A673 (cell line): ENCODE results near the gene UCK1.

Experiments used
- EZH2 ChIP-seq: fragments of 200-600 bp; sonication (generic); IDR thresholded peaks from 2 replicates; pipeline ENCODE4 v1.6.1; 2017; ENCODE audit warnings: borderline replicate concordance, low read depth, mild to moderate bottlenecking, mixed read lengths, antibody characterized with exemption, low read length; ENCODE audit not compliant: poor library complexity, severe bottlenecking
- TF ChIP-seq, protein P1 (sequence below): fragments of 300-800, 200-600 bp; sonication (generic); conservative IDR thresholded peaks from 2 replicates; pipeline ENCODE4 v1.5.1; 2017; ENCODE audit warnings: low read depth, mild to moderate bottlenecking, antibody characterized with exemption, low read length, moderate library complexity, mixed read lengths

- TF ChIP-seq, protein P1, sequence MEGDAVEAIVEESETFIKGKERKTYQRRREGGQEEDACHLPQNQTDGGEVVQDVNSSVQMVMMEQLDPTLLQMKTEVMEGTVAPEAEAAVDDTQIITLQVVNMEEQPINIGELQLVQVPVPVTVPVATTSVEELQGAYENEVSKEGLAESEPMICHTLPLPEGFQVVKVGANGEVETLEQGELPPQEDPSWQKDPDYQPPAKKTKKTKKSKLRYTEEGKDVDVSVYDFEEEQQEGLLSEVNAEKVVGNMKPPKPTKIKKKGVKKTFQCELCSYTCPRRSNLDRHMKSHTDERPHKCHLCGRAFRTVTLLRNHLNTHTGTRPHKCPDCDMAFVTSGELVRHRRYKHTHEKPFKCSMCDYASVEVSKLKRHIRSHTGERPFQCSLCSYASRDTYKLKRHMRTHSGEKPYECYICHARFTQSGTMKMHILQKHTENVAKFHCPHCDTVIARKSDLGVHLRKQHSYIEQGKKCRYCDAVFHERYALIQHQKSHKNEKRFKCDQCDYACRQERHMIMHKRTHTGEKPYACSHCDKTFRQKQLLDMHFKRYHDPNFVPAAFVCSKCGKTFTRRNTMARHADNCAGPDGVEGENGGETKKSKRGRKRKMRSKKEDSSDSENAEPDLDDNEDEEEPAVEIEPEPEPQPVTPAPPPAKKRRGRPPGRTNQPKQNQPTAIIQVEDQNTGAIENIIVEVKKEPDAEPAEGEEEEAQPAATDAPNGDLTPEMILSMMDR, result no peak
- TF ChIP-seq EZH2, result no peak
These were observed 8.3 kb upstream of the UCK1 start for GRCh38 chr9:131539223-131539923.
